ENCODE results near the gene SLC25A1.

Gene SLC25A1

DNA sequence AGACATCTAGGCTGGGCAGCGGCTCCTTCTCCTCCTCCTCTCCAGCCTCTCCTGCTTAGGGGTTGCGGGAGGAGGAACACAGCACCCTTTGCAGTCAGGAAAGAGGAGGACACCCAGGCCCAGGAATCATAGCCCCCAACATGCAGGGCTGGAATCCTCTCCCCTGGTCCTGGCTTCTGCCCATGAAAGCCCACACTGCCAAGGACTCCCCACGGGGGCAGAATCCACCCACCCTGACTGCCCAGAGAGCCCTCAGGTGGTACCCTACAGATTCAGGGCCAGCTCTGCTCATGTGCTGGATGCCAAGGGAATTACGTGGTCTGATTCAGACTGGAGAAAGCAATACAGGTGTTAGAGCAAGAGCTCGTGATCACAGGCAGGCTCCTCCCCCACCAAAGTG, 38.6 kb downstream of the SLC25A1 start:
- in situ Hi-C loops (cut with MboI; ENCODE audit: low sequenced_read_pairs) = no loop called here

DNA sequence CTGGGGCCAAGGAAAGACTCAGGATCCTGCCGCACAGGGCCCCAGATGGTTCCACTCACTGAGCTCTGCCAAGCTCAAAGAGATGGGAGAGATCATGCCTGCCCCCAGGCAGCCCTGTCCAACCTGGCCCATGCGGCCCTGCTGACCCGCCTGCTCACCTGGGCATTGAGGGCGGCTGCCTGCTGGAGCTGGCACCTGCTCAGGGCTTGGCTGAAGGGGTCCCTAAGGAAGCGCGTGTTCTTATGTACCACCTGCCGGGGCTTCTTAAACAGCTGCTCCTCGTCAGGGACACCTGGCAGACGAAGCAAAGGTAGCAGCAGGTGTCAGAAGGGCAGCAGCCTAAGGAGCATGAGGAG, 39.6 kb downstream of the SLC25A1 start:
- in situ Hi-C loops (cut with MboI; ENCODE audit: low sequenced_read_pairs) = no loop called here

DNA sequence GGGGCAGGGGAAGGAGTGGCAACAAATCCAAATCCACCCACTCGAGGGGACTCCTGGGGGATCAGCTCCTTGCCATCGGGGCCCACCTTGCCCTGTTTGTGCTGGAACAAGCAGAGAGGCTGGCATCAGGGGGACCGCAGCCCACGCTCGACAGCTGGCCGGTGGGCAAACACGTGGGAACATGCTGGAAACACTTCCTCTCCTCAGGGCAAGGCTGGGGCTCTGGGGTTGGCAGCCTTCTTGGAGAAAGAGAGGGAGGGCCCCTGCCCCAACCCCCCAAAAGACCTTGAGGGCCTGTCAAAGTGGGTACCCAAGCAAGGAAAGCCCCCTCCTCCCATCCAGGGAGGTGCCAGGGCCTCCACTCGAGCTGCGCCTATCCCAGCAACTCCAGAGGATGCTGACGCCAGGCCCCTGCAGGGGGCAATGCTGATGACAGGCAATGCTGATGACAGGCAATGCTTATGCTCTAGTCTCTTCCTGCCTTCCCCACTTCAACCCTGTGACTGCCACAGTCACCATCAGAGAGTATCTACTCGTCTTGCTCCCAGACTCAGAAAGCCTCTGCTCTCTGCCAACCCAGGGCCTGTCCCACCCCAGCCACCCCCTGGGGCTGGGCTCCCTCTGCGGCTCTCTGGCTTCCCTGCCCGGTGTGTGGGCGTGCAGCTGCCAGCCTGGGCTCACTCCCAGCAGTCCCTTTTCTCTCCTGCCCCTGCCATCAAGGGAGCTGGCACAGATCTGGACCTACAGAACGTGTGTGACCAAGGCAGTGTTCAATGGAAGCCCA, 40.1 kb downstream of the SLC25A1 start:
- in situ Hi-C loops (cut with MboI; ENCODE audit: low sequenced_read_pairs) = no loop called here

DNA sequence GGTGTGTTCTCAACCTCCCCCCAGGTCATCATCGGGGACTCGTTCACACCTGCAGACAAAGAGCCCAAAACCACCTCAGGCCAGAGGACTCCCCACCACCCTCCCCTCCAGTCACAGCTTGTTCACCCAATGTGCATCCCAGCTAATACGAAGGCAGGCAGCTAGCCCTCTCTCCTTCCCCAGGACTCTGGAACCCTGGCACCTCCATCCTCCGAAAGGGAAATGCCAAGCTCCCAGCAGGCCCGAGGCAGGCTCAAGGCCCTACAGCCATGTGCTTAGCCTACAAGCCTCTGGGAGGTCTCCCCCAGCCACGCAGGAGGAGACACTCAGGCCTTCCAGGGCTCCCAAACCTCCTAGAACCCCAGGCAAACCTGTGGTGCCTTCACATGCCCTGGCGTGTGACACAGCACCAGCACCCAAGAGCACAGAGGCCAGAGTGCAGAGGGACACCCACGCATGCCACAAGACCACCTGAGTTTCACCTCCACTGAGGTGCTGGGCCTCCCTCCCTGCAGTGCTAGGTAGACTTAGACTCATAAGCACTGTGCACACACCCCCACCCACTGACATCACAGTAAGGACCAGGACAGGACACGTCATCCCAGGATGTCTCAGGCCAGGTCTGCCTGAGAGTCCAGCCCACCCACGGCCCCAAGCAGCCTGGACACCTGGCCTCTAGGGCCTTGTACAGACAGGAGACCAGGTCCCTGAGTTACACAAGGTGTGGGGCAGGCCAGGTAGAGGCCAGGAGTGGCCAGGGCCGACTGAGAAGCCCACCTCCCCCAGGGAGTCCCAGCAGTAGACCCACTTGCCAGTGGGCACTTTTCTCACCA, 40.9 kb downstream of the SLC25A1 start:
- in situ Hi-C loops (cut with MboI; ENCODE audit: low sequenced_read_pairs) = no loop called here

DNA sequence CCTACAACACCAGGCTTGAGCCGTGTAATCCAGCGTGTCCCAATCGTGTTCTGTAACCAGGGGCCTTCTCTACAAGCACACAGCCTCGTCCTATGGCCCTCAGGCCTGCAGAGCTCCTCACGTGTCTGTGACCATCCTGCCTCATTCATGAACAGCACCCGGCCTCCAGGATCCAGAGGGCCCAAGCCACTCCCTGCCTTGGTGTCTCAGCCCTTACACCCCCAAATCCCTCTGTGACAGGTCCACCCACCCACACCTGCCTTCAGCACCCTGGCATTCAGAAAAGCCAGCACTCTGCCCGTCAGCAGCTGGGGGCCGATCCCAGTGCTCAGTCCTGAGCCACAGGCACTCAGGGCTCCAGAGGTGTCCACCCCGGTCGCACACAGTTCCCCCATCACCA, 41.6 kb downstream of the SLC25A1 start:
- in situ Hi-C loops (cut with MboI; ENCODE audit: low sequenced_read_pairs) = no loop called here

DNA sequence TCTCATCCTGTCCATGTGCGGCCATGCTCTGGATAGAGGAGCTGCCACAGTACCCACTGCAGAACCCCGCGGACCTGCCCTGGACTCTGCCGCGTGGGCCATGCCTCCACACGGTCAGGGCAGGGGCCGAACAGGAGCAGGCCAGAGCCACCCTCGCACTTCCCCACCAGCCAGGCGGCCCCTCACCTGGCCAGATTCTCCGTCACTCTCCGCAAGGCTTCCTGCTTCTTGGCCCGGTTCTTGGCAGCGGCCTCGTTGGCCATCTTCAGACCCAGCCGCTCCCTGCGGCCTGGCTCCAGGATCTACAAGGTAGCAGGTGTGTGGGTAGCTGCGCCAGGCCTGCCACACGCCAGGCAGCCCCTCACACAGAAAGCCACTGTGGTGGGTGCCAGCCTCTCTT, 43.7 kb downstream of the SLC25A1 start:
- in situ Hi-C loops (cut with MboI; ENCODE audit: low sequenced_read_pairs) = no loop called here

DNA sequence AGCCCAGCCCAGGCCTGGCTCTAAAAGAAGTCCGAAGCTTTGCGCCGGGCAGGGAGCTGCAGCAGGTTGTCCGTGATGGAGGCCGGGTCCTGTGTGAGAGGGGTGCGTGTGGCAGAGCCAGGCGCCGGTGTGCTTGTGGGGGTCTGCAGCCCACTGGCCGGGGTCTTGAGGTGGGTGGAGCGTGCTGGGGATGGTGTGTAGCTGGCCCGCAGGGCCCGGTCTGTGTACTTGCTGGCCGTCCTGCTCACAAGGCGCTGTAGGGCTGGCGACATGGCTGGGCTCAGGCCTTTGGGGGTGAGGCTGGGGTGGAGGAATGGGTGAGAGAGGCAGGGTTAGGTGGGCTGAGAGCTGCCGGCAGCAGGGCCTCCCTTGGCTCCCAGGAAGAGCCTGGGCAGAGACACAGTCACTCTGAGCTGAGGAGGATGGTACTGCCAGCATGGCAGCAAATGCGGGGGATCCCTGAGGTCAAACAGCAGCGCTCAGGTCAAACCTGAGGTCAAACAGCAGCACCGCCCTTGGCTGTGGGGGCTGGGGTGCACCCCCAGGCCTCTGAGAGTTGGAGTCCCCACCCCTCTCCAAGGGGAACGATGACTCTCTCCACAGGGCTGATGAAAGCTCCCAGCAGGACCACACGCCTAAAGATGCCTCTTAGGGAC, 44.2 kb downstream of the SLC25A1 start:
- in situ Hi-C loops (cut with MboI; ENCODE audit: low sequenced_read_pairs) = no loop called here

DNA sequence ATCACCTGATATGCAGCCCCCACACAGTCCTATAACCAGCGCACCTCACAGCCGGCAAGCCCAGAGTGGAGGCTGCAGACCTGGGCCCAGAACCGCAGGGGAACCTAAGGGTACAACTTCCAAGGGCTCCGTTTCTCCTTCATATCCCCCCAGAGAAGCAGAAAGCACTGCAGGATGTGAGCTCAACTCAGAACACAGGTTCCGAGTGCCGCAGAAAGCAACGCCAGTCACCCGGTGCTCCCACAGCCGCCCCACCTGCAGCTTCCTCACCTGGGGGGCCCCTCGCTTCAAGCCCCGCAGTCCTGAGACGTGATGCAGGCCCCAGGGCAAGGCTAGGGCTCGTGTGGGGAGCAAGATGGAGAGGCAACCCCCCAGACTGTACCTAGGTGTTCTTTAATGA, 45.0 kb downstream of the SLC25A1 start:
- in situ Hi-C loops (cut with MboI; ENCODE audit: low sequenced_read_pairs) = no loop called here

DNA sequence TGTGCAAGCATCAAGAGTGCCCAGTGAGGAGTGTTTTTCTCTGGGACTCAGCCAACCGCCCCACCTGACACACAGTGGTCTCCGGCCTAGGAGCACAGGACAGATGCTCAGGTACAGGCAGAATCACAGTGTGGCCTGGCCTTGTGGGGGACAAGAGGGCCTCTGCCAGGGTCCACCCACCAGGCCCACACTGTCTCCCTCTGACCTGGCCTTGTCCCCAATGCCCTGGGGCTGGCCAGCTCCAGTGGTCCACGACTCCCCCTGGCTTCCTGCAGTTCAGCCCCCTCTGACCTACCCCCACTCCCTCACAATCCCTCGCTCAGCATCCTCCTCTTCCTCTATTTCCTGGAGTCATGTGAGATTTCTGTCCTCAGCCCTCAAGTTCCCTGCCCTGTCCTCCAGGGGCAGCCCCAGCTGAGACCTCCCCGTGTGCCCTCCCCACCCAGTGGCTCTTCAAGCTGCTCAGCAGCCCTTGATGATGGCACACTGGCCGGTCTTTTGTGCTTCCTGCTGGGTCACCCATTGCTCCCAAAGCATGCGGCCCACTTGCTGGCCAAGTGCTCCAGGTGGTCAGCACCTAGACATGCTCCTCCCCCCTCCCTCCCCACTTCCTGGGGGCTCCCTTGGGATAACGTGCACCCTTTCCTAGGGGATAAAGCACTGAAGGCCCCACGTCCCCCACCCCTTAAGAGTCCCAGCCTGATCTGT, 45.7 kb downstream of the SLC25A1 start:
- in situ Hi-C loops (cut with MboI; ENCODE audit: low sequenced_read_pairs) = no loop called here

DNA sequence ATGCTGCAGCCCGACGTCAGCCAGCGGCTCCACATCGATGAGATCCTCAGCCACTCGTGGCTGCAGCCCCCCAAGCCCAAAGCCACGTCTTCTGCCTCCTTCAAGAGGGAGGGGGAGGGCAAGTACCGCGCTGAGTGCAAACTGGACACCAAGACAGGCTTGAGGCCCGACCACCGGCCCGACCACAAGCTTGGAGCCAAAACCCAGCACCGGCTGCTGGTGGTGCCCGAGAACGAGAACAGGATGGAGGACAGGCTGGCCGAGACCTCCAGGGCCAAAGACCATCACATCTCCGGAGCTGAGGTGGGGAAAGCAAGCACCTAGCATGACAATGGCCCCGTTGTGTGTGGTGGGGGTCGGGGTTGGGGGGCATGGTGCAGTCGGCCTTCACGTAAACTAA, 46.4 kb downstream of the SLC25A1 start:
- in situ Hi-C loops (cut with MboI; ENCODE audit: low sequenced_read_pairs) = no loop called here

DNA sequence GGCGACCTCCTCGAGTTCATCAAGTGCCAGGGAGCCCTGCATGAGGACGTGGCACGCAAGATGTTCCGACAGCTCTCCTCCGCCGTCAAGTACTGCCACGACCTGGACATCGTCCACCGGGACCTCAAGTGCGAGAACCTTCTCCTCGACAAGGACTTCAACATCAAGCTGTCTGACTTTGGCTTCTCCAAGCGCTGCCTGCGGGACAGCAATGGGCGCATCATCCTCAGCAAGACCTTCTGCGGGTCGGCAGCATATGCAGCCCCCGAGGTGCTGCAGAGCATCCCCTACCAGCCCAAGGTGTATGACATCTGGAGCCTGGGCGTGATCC, 46.9 kb downstream of the SLC25A1 start:
- in situ Hi-C loops (cut with MboI; ENCODE audit: low sequenced_read_pairs) = no loop called here

DNA sequence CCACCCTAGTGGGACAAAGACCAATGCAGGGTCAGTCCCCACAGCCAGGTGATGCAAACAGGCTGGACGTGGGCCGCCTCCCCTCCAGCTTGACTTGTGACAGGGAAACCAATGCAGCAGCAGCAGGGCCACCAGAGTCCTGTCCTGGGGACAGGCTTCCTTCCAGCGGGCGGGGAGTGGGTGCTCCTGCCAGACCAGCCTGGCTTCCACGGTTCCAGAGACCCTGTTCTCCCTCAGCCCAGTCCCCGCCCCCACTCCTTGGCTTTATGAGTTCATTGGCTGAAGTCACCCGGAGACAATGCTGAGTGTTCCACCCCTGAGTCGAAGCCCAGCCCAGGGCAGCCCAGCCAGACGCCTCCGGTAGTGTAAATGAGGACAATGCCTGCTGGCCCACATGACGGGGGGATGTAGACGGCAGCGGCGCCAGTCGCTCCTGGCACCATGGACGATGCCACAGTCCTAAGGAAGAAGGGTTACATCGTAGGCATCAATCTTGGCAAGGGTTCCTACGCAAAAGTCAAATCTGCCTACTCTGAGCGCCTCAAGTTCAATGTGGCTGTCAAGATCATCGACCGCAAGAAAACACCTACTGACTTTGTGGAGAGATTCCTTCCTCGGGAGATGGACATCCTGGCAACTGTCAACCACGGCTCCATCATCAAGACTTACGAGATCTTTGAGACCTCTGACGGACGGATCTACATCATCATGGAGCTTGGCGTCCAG, 47.4 kb downstream of the SLC25A1 start, which contains the start of gene TSSK2:
TSSK2 (plus strand) TSS at position 350 of the 726 bp plus-strand sequence; CDS start at position 442, 92 bp downstream.
- in situ Hi-C loops (cut with MboI; ENCODE audit: low sequenced_read_pairs) = no loop called here

DNA sequence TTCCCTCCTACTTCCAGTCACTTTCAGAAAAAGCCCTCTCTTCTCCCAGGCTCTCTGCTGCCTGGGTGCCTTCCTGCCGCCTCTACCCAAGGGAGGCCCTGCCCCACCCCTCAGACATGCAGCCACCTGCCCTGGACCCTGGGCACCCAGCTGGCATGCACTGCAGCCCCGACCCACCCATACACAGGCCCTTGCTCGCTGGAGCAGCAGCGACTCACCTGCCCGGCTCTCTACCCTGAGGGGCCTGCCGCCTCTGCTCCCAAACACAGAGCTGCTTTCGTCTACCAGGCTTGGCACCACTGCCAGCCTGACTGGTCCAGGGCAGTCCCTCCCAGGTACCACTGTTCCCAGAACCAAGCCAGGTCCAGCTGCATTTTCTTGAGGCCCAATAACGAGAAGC, 48.7 kb downstream of the SLC25A1 start:
- in situ Hi-C loops (cut with MboI; ENCODE audit: low sequenced_read_pairs) = no loop called here

DNA sequence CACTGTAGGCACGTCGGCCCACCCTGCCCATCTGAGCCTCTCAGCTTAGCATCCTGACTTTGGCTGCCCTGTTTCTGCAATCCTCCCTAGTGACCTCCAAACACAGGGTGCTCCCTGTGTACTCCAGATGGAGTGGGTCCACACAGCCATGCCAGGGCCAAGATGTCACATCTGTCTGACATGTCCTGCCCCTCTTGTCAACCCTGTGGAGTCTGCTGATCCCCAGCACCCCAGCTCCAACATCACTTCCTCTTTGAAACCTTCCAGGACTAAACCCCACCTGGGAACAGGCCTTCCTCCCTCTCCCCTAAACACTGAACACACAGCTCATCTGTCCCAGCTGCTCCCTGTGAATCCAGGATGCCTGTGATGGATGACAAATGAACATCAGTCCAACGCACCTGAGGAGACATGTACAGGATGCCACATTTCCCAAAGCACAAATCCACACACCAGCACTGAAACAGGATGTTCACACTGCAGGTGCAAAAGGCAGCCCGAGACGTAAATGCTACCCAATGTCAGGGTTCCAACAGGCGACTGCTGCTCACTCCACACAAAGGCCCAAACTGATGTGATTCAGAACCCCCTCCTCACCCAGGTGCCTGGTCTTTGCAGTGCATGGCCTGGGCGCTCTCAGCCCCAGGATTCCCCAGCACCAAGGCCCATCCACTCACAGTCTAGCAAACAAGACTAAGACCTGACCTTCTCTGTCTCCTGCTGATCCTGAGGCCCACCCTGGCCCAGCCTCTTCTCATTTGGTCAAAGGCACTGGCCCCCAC, 49.4 kb downstream of the SLC25A1 start:
- in situ Hi-C loops (cut with MboI; ENCODE audit: low sequenced_read_pairs) = no loop called here

DNA sequence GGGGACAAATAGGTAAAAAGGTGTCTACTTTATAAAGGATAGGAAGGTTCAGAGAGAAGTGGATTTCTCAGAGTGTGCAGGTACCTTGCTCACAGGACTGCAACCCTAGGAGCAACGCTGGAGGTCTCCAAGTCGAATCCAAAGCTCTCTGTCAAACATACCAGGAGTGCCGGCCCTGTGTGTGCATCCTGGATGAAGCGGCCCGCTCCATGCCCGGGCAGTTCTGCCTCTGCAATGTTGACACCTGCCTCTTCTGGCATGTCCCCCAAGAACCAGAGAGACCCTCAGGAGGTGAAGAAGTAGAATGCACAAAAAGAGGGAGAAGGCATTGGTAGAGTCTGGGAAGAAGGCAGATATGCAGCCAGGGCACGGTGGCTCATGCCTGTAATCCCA, 50.5 kb downstream of the SLC25A1 start:
- in situ Hi-C loops (cut with MboI; ENCODE audit: low sequenced_read_pairs) = no loop called here

DNA sequence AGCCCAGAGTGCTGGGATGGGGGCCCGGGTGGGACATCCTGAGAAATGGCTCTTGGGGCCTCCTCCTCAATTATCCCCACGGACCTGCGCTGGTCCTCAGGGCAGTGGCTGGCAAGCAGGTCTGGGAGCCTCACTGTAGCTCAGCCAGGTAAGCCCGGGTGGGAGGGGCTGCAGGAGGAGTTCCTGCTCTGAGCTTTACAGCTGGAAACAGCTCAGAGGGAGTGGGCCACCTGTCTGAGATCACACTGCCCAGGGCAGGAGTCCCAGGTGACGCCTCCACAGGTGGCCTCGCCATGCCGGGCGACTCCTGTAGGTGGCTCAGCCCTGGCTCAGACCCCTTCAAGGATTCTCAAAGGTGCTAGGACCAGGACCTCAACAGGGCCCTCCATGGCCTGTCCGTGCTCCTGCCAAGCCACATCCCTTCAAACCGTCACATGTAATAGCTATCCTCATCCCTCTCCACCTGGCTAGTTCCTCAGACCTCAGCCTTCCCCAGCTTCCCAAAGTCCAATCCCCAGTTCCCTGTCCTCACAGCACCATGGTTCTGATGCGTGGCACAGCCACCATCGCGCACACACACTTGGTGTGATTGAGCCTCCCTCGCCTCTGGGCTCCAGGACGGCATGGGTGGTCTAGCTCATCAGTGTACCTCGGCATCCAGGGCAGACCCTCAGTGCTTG, 51.1 kb downstream of the SLC25A1 start:
- in situ Hi-C loops (cut with MboI; ENCODE audit: low sequenced_read_pairs) = no loop called here

DNA sequence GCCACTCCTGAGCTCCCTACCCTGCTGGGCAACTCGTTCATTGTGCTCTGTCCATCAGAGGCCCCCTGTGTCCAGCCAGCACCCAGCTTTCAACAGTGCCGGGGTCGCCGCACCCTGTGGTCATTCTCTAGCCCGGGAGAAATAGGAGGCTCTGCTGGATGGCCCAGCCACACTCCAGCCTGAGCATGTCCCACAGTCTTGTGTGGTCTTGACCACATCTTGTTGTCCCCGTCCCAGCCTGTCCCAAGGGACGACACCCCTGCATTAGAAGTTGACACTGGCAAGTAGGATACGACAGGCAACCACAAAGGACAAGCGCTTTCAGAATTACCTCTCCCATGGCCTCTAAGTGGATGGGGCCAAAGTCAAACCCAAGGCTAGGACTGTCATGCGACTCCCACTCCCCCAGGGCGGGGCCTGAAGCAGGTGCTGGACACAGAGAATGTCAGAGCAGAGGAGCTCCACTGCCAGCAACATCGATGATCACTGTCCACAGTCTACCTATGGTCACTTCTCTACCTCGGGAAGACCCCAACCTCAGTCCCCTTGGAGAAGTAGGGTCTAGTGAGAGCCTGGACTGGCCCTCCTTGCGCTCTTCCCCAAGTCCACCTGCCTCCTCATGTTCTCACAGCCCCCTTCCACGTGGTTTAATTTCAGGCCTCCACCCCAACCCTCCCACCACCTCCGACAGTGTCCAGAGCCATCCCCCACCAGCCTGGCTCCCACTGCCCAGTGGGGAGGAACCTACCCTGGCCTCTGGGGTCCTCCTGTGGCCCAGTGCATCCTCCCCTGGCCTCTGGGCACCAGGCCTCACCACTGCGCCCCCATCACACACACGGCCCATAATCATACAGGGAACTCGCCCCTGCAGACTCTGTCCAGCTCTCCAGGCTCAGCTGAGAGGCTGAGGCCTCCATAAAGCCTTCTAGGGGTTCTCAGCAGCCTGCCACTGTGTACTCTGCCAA, 51.9 kb downstream of the SLC25A1 start:
- in situ Hi-C loops (cut with MboI; ENCODE audit: low sequenced_read_pairs) = no loop called here

All from hTERT RPE-1 (cell line).